Neural progenitor cell (in vitro differentiated cells): Measurements from ENCODE around the gene ATXN1. TPM values are rescaled to one million over a fixed set of nuclear protein-coding genes. Genes with fewer than 3 reads are reported as not detected.

Source experiments
- DNase-seq: peaks from one replicate; pipeline ENCODE4 v3.0.0-alpha.2; 2016; ENCODE audit warnings: low spot score
- H2AFZ ChIP-seq: fragments of 200-600 bp; sonication (generic); replicated peaks from 2 replicates; pipeline ENCODE4 v1.6.1; 2016; ENCODE audit warnings: antibody characterized with exemption
- H3F3A ChIP-seq: fragments of 200-600 bp; sonication (generic); 2 replicates; pipeline ENCODE4 v1.6.1; 2016; ENCODE audit warnings: antibody characterized with exemption, low read depth
- H3K27ac ChIP-seq: fragments of 200-600 bp; sonication (generic); 2 replicates; pipeline ENCODE4 v1.5.1; 2016; ENCODE audit warnings: mild to moderate bottlenecking
- H3K27me3 ChIP-seq: fragments of 200-600 bp; sonication (generic); 2 replicates; pipeline ENCODE4 v1.6.1; 2016; ENCODE audit warnings: mild to moderate bottlenecking, moderate library complexity
- H3K36me3 ChIP-seq: fragments of 200-600 bp; sonication (generic); 2 replicates; pipeline ENCODE4 v1.5.1; 2016
- H3K4me1 ChIP-seq: fragments of 200-600 bp; sonication (generic); 2 replicates; pipeline ENCODE4 v1.6.1; 2016; ENCODE audit warnings: mixed run types
- H3K4me2 ChIP-seq: fragments of 200-600 bp; sonication (generic); 2 replicates; pipeline ENCODE4 v1.6.1; 2016
- H3K4me3 ChIP-seq: fragments of 200-600 bp; sonication (generic); 2 replicates; pipeline ENCODE4 v1.5.1; 2016
- H3K79me2 ChIP-seq: fragments of 200-600 bp; sonication (generic); 2 replicates; pipeline ENCODE4 v1.6.1; 2016; ENCODE audit warnings: low read depth
- H3K9ac ChIP-seq: fragments of 200-600 bp; sonication (generic); 2 replicates; pipeline ENCODE4 v1.6.1; 2016
- H3K9me3 ChIP-seq: fragments of 200-600 bp; sonication (generic); 2 replicates; pipeline ENCODE4 v1.5.1; 2016; ENCODE audit warnings: low read depth
- H4K20me1 ChIP-seq: fragments of 200-600 bp; sonication (generic); 2 replicates; pipeline ENCODE4 v1.6.1; 2016; ENCODE audit warnings: low read depth
- H3K27ac Mint-ChIP-seq: 3 replicates; pipeline ENCODE4 v1.8.0; 2021; ENCODE audit warnings: mixed read lengths
- H3K27me3 Mint-ChIP-seq: 2 replicates; pipeline ENCODE4 v1.8.0; 2022; ENCODE audit warnings: low read depth, mild to moderate bottlenecking, inconsistent platforms, moderate library complexity, mixed read lengths; ENCODE audit not compliant: insufficient read depth
- H3K36me3 Mint-ChIP-seq: 3 replicates; pipeline ENCODE4 v1.8.0; 2021; ENCODE audit warnings: mixed read lengths
- H3K4me1 Mint-ChIP-seq: 3 replicates; pipeline ENCODE4 v1.8.0; 2021; ENCODE audit warnings: mixed read lengths
- H3K4me3 Mint-ChIP-seq: 3 replicates; pipeline ENCODE4 v1.8.0; 2021; ENCODE audit warnings: mild to moderate bottlenecking, moderate library complexity, mixed read lengths
- H3K9me3 Mint-ChIP-seq: 3 replicates; pipeline ENCODE4 v1.8.0; 2020; ENCODE audit warnings: mixed read lengths
- EZH2 ChIP-seq: fragments of 200-600 bp; sonication (generic); IDR thresholded peaks from 2 replicates; pipeline ENCODE4 v1.6.1; 2017; ENCODE audit warnings: antibody characterized with exemption, mild to moderate bottlenecking, moderate library complexity
- EZH2phosphoT487 ChIP-seq: fragments of 200-600 bp; sonication (generic); IDR thresholded peaks from 2 replicates; pipeline ENCODE4 v1.6.1; 2017; ENCODE audit warnings: antibody characterized with exemption
- total RNA-seq: library from RNA; depleted of rRNA; stranded (reverse); fragments of >200 nt; gene quantifications from 2 replicates; pipeline ENCODE4 v1.2.3, GENCODE V29; 2015; ENCODE audit warnings: low replicate concordance
- TF ChIP-seq, protein P1 (sequence below): fragments of 200-600 bp; sonication (generic); IDR thresholded peaks from 2 replicates; pipeline ENCODE4 v1.5.1; 2017; ENCODE audit warnings: antibody characterized with exemption, mild to moderate bottlenecking

ATXN1 gene
- total RNA-seq, 1 donor from 2014 or later = 3.6 TPM

GRCh38 chr6:16539086-16539931, 222.0 kb downstream of the ATXN1 start:
- no peak for DNase-seq
- H3K4me3 ChIP-seq = no peak overlapping the region
- no peaks in the 10 kb centered on the region for H3K9me3 ChIP-seq
- no peaks in the 10 kb centered on the region for H3F3A ChIP-seq
- Mint-ChIP-seq H3K4me1 (peaks cover 10% of the 10 kb centered on the region), H3K4me3 (no peak overlapping the region), H3K36me3 (no peaks in the 10 kb centered on the region), H3K9me3 (no peaks in the 10 kb centered on the region), H3K27ac (no peak overlapping the region), H3K27me3 (no peaks in the 10 kb centered on the region)
- H3K4me1 ChIP-seq = peaks cover 4% of the 10 kb centered on the region
- H3K27ac ChIP-seq = no peak overlapping the region
- no peak overlapping the region for H2AFZ ChIP-seq
- TF ChIP-seq, protein P1, sequence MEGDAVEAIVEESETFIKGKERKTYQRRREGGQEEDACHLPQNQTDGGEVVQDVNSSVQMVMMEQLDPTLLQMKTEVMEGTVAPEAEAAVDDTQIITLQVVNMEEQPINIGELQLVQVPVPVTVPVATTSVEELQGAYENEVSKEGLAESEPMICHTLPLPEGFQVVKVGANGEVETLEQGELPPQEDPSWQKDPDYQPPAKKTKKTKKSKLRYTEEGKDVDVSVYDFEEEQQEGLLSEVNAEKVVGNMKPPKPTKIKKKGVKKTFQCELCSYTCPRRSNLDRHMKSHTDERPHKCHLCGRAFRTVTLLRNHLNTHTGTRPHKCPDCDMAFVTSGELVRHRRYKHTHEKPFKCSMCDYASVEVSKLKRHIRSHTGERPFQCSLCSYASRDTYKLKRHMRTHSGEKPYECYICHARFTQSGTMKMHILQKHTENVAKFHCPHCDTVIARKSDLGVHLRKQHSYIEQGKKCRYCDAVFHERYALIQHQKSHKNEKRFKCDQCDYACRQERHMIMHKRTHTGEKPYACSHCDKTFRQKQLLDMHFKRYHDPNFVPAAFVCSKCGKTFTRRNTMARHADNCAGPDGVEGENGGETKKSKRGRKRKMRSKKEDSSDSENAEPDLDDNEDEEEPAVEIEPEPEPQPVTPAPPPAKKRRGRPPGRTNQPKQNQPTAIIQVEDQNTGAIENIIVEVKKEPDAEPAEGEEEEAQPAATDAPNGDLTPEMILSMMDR = no peak
- TF ChIP-seq EZH2 (no peak), EZH2phosphoT487 (no peak)
- H3K27me3 ChIP-seq = no peaks in the 10 kb centered on the region
- H3K9ac ChIP-seq = no peak overlapping the region
- no peaks in the 10 kb centered on the region for H3K79me2 ChIP-seq
- H4K20me1 ChIP-seq = no peaks in the 10 kb centered on the region
- H3K4me2 ChIP-seq = no peak overlapping the region
- no peaks in the 10 kb centered on the region for H3K36me3 ChIP-seq

GRCh38 chr6:16535564-16535963, 225.7 kb downstream of the ATXN1 start:
- no peaks in the 10 kb centered on the region for H3K36me3 ChIP-seq
- no peaks in the 10 kb centered on the region for H3K4me1 ChIP-seq
- no peak overlapping the region for H3K4me2 ChIP-seq
- H3K4me3 Mint-ChIP-seq = no peak overlapping the region
- H3K4me3 ChIP-seq = no peak overlapping the region
- H3K9me3 ChIP-seq = no peaks in the 10 kb centered on the region
- H3K27ac ChIP-seq = no peak overlapping the region
- H3K9me3 Mint-ChIP-seq = no peaks in the 10 kb centered on the region
- no peaks in the 10 kb centered on the region for H3K4me1 Mint-ChIP-seq
- H3K27me3 Mint-ChIP-seq = no peaks in the 10 kb centered on the region
- H3K79me2 ChIP-seq = no peaks in the 10 kb centered on the region
- H3K9ac ChIP-seq = no peak overlapping the region
- no peaks in the 10 kb centered on the region for H4K20me1 ChIP-seq
- H2AFZ ChIP-seq = no peak overlapping the region
- no peaks in the 10 kb centered on the region for H3K36me3 Mint-ChIP-seq
- no peaks in the 10 kb centered on the region for H3F3A ChIP-seq
- DNase-seq = no peak
- H3K27me3 ChIP-seq = no peaks in the 10 kb centered on the region
- H3K27ac Mint-ChIP-seq = no peak overlapping the region
- TF ChIP-seq EZH2phosphoT487 (no peak), EZH2 (no peak)
- TF ChIP-seq, protein P1 = no peak

DNA sequence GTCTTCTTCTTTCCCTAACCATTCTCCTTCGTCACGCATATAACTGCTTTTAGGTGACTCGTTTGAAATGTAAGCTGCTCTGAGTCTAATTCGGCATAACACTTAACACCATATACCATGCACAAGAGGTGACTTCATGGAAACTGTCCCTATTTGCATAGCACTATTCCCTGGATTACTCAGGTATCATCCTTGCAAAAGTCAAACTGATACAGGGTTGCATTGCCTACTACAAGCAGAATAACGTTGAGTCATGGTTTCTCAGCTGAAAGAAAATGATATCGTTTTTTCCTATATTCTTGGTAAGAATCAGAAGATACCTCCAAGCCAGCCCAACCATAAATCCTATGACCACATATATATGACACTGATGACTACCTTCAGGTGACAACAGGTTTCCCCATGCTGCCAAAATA, 227.5 kb downstream of the ATXN1 start:
- no peaks in the 10 kb centered on the region for H3K36me3 ChIP-seq
- H3K4me3 Mint-ChIP-seq = no peak overlapping the region

More for the DNA sequence above, 227.5 kb downstream of the ATXN1 start:
- no peaks in the 10 kb centered on the region for H3K27me3 ChIP-seq
- TF ChIP-seq EZH2 (no peak), EZH2phosphoT487 (no peak)
- TF ChIP-seq, protein P1 = no peak
- H3K4me1 ChIP-seq = no peaks in the 10 kb centered on the region
- Mint-ChIP-seq H3K9me3 (no peaks in the 10 kb centered on the region), H3K4me1 (no peaks in the 10 kb centered on the region), H3K27me3 (no peaks in the 10 kb centered on the region), H3K36me3 (no peaks in the 10 kb centered on the region), H3K27ac (no peak overlapping the region)
- no peak overlapping the region for H3K4me3 ChIP-seq
- no peak for DNase-seq
- H3K4me2 ChIP-seq = no peak overlapping the region
- H3F3A ChIP-seq = no peaks in the 10 kb centered on the region
- no peaks in the 10 kb centered on the region for H4K20me1 ChIP-seq
- H3K27ac ChIP-seq = no peak overlapping the region
- no peak overlapping the region for H2AFZ ChIP-seq
- H3K79me2 ChIP-seq = no peaks in the 10 kb centered on the region
- H3K9me3 ChIP-seq = no peaks in the 10 kb centered on the region
- no peak overlapping the region for H3K9ac ChIP-seq
